ENCODE data around the gene PLA2G2F.

PLA2G2F gene

GRCh38 chr1:20199840-20200239, 60.7 kb downstream of the PLA2G2F start:
- Histone ChIP-seq H3K36me3 (no peaks in the 10 kb centered on the region), H3K4me2 (0 out of 22 replicates have a peak overlapping the region, but pooled peaks of 1 of the 11 experiments have one; percentile 10), H3K4me3 (no peak overlapping the region), H3K27ac (no peak overlapping the region), H3K4me1 (peaks cover 19 to 41% (median 25%) of the 10 kb centered on the region in 10 experiments), H4K20me1 (no peaks in the 10 kb centered on the region), H3K9ac (no peak overlapping the region), H3K9me3 (replicated peaks in 1 of 11) (no peaks in the 10 kb centered on the region), H3K27me3 (no peaks in the 10 kb centered on the region)
- TF ChIP-seq Cebpa-rat (IDR thresholded peaks at IDR 0.05), result no peak

Data from BLaER1 treated with 17β-estradiol and CSF1 and Interleukin-3, amounts not matched to agents 10 nM and 100 nM (cell line).